GM12878 (cell line): ENCODE data around the gene HEXIM2.

Source experiments
- CHD2 ChIP-seq: IDR thresholded peaks from 2 replicates; pipeline ENCODE4 v1.6.1; 2011; ENCODE audit warnings: low read depth, low read length, improper control_type of control experiment, borderline replicate concordance
- EP300 ChIP-seq, 2 experiments: fragments of 150-350 bp in 1 of 2; IDR thresholded peaks; 2 replicates each; pipeline ENCODE4 v1.6.1; 2011 to 2012; ENCODE audit warnings: low read depth in 2 of 2, low read length in 2 of 2, borderline replicate concordance in 1 of 2, improper control_type of control experiment in 1 of 2, inconsistent platforms in 1 of 2; ENCODE audit not compliant: control insufficient read depth in 1 of 2
- EZH2 ChIP-seq: IDR thresholded peaks from 2 replicates; pipeline ENCODE4 v1.6.1; 2012; ENCODE audit warnings: low read depth, mild to moderate bottlenecking, control low read depth, inconsistent platforms, low read length, borderline replicate concordance; ENCODE audit not compliant: control insufficient read depth
- FOXK2 ChIP-seq: fragments of 450-650 bp; IDR thresholded peaks from 2 replicates; pipeline ENCODE4 v1.6.1; 2017; ENCODE audit warnings: mild to moderate bottlenecking, moderate library complexity
- GABPA ChIP-seq: IDR thresholded peaks from 2 replicates; pipeline ENCODE4 v1.6.1; 2014; ENCODE audit warnings: antibody characterized with exemption, low read depth, mild to moderate bottlenecking, inconsistent platforms
- JUND ChIP-seq: IDR thresholded peaks from 2 replicates; pipeline ENCODE4 v1.6.1; 2012; ENCODE audit warnings: low read depth, mild to moderate bottlenecking, low read length, improper control_type of control experiment, moderate library complexity
- POLR2AphosphoS5 ChIP-seq: IDR thresholded peaks from 2 replicates; pipeline ENCODE4 v1.6.1; 2011; ENCODE audit warnings: mild to moderate bottlenecking, low read length, inconsistent platforms
- SRF ChIP-seq, 2 experiments: IDR thresholded peaks; 2 replicates each; pipeline ENCODE4 v1.6.1; 2011; ENCODE audit warnings: low read depth in 2 of 2, low read length in 2 of 2, mild to moderate bottlenecking in 1 of 2, moderate library complexity in 1 of 2
- TAF1 ChIP-seq: IDR thresholded peaks from 2 replicates; pipeline ENCODE4 v1.6.1; 2011; ENCODE audit warnings: mild to moderate bottlenecking, low read depth, low read length, borderline replicate concordance
- TF ChIP-seq, protein P1 (sequence below), 3 experiments: IDR thresholded peaks in 2 of 3; conservative IDR thresholded peaks in 1 of 3; 2 replicates each; pipeline ENCODE4 v1.5.1; 2011; ENCODE audit warnings: low read depth in 3 of 3, low read length in 3 of 3, mild to moderate bottlenecking in 3 of 3, control low read depth in 2 of 3, moderate library complexity in 2 of 3, inconsistent platforms in 1 of 3, mixed read lengths in 1 of 3; ENCODE audit not compliant: control insufficient read depth in 2 of 3, insufficient read depth in 1 of 3; ENCODE audit errors: extremely low read depth in 1 of 3
- TF ChIP-seq, protein P2 (sequence below): IDR thresholded peaks from 2 replicates; pipeline ENCODE4 v1.6.1; 2012; ENCODE audit warnings: low read depth, low read length, improper control_type of control experiment
- TF ChIP-seq, protein P3 (sequence below): fragments of 450-650 bp; IDR thresholded peaks from 2 replicates; pipeline ENCODE4 v1.6.1; 2014; ENCODE audit warnings: mild to moderate bottlenecking

DNA sequence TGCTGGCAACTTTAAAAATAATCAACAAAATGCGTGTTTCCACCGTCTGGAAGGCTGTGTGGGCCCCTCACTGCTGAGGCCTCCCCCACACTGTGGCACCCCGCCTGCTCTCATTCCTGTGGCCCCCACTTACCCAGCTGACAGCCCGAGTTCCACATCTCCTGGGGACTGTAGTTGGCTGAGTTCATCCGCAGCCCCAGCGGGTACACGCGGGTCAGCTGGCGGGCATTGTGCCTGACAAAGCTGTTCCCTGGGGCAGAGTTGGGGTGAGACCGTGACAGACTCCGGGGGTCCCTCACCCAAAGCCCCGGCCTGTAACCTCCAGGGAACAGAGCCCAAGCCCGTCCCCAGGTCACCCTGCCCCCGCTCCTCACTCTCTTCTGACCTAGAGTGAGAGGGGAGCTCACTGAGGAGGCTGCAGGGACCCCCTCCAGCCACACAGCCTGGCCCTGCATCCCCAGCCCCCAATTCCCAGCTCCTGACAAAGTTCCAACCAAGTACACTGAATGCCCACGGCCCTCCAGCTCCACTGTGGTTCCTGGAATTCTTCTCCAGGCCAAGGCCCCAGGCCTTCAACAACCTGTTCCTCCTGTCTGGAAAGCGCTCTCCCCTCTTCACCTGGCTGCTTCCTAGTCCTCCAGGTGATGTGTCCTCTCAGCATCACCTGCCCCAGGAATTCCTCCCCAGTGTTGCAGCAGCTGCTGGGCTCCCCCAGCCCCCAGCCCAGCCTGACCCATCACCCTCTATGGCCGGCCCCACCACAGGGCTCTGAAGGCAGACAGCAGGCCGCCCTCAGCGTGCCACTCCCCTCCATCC is 47.4 kb upstream of the HEXIM2 start:
- TF ChIP-seq, protein P1, sequence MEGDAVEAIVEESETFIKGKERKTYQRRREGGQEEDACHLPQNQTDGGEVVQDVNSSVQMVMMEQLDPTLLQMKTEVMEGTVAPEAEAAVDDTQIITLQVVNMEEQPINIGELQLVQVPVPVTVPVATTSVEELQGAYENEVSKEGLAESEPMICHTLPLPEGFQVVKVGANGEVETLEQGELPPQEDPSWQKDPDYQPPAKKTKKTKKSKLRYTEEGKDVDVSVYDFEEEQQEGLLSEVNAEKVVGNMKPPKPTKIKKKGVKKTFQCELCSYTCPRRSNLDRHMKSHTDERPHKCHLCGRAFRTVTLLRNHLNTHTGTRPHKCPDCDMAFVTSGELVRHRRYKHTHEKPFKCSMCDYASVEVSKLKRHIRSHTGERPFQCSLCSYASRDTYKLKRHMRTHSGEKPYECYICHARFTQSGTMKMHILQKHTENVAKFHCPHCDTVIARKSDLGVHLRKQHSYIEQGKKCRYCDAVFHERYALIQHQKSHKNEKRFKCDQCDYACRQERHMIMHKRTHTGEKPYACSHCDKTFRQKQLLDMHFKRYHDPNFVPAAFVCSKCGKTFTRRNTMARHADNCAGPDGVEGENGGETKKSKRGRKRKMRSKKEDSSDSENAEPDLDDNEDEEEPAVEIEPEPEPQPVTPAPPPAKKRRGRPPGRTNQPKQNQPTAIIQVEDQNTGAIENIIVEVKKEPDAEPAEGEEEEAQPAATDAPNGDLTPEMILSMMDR (IDR thresholded peaks at IDR 0.05 in 2 of 3, conservative IDR thresholded peaks at IDR 0.05 in 1 of 3; ENCODE audit: control insufficient read depth in 2 of 3, extremely low read depth in 1 of 3, insufficient read depth in 1 of 3, low read depth in 3 of 3, low read length in 3 of 3) = no peak
- TF ChIP-seq, protein P2, sequence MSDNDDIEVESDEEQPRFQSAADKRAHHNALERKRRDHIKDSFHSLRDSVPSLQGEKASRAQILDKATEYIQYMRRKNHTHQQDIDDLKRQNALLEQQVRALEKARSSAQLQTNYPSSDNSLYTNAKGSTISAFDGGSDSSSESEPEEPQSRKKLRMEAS = no peak
- no peak for TF ChIP-seq FOXK2
- TF ChIP-seq, protein P3, sequence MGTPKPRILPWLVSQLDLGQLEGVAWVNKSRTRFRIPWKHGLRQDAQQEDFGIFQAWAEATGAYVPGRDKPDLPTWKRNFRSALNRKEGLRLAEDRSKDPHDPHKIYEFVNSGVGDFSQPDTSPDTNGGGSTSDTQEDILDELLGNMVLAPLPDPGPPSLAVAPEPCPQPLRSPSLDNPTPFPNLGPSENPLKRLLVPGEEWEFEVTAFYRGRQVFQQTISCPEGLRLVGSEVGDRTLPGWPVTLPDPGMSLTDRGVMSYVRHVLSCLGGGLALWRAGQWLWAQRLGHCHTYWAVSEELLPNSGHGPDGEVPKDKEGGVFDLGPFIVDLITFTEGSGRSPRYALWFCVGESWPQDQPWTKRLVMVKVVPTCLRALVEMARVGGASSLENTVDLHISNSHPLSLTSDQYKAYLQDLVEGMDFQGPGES = no peak
- no peak for TF ChIP-seq JUND
- TF ChIP-seq TAF1 = no peak
- no peak for TF ChIP-seq EZH2
- TF ChIP-seq EP300 (IDR thresholded peaks at IDR 0.05; ENCODE audit: borderline replicate concordance in 1 of 2, control insufficient read depth in 1 of 2, low read depth in 2 of 2, low read length in 2 of 2) = no peak
- TF ChIP-seq SRF (IDR thresholded peaks at IDR 0.05; ENCODE audit: low read depth in 2 of 2, low read length in 2 of 2) = no peak
- TF ChIP-seq GABPA = no peak
- no peak for TF ChIP-seq CHD2
- TF ChIP-seq POLR2AphosphoS5 = no peak
